ENCODE results near the gene GJB3. TPM values are rescaled to one million over a fixed set of nuclear protein-coding genes. Genes with fewer than 3 reads are reported as not detected.
"Not testable (repeated sequence)": the region's sequence is repeated elsewhere in the genome, so short reads cannot be mapped to it uniquely, and the experiment has no call there.

Gene GJB3
- polyA plus RNA-seq, 10 donors = 0.14 to 2.4 (median 2.4) TPM; not detected in 7

GRCh38 chr1:34759503-34760357 lies 21.3 kb upstream of the GJB3 start, which contains the start of gene GJB4:
GJB4 (plus strand) TSS chr1:34759740; CDS start chr1:34761255, 1,515 bp downstream.
- no peak for DNase-seq

- DNase-seq = no peak
Measured at GRCh38 chr1:34761176-34761761, 19.7 kb upstream of the GJB3 start.

- no peak for DNase-seq
Measured at GRCh38 chr1:34761776-34762307, 19.2 kb upstream of the GJB3 start.

- DNase-seq = no peak
Measured at GRCh38 chr1:34762474-34763141, 18.4 kb upstream of the GJB3 start.

- DNase-seq = no peak
Measured at GRCh38 chr1:34763142-34763781, 17.8 kb upstream of the GJB3 start.

GRCh38 chr1:34768856-34769255 lies 12.2 kb upstream of the GJB3 start:
- DNase-seq = no peak

GRCh38 chr1:34770891-34771504 lies 10.0 kb upstream of the GJB3 start:
- DNase-seq = no peak

GRCh38 chr1:34771573-34772371 lies 9.2 kb upstream of the GJB3 start:
- DNase-seq = no peak

- DNase-seq = not testable (repeated sequence)
Measured at GRCh38 chr1:34773114-34773513, 7.9 kb upstream of the GJB3 start.

GRCh38 chr1:34774957-34775356 lies 6.1 kb upstream of the GJB3 start:
- DNase-seq = no peak

GRCh38 chr1:34776911-34777310 lies 4.1 kb upstream of the GJB3 start:
- DNase-seq = no peak

GRCh38 chr1:34777519-34778321 lies 3.3 kb upstream of the GJB3 start:
- DNase-seq = no peak

- DNase-seq = no peak
Measured at GRCh38 chr1:34778381-34778780, 2.6 kb upstream of the GJB3 start.

- no peak for DNase-seq
Measured at GRCh38 chr1:34779005-34779404, 2.0 kb upstream of the GJB3 start.

GRCh38 chr1:34779526-34779925 lies 1.5 kb upstream of the GJB3 start:
- no peak for DNase-seq

GRCh38 chr1:34779962-34780361 lies 1.1 kb upstream of the GJB3 start:
- DNase-seq = no peak

- no peak for DNase-seq
Measured at GRCh38 chr1:34780528-34780927, 486 bp upstream of the GJB3 start.

GRCh38 chr1:34781844-34782391 lies 904 bp downstream of the GJB3 start:
- DNase-seq = no peak

- no peak for DNase-seq
Measured at GRCh38 chr1:34784751-34785221, 3.8 kb downstream of the GJB3 start.

All from muscle of back (tissue), 11 donors.